HG03196 (cell line): ENCODE measurements around the gene NID2.

ENCODE experiments used
- ATAC-seq: cut with Tn5 transposase; IDR thresholded peaks from one replicate; pipeline ENCODE4 v1.9.1; 2021; ENCODE audit not compliant: unreplicated experiment

NID2 gene

GRCh38 chr14:52005625-52006024 lies 63.2 kb downstream of the NID2 start:
- ATAC-seq: no peak

DNA sequence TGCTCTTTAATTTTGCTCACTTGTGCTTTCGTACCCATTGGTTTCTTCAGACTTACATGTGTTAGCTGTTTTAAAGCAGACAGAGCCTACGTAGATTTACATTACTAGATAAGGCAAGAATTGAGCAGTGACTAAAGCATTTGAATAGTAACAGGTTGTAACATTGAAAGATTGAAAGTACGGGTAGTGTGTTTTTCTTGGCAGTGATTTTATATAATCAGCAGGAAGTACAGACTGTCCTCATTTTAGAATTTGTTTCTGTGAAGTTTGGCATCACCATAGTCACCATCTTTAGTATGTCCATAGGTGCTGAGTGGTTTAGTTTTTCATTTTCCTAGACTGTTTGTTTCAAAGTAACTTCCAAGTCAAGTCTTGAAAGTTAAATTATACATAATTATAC lies 65.5 kb downstream of the NID2 start:
- no peak for ATAC-seq

GRCh38 chr14:52002542-52002941 lies 66.3 kb downstream of the NID2 start:
- no peak for ATAC-seq

GRCh38 chr14:52000696-52001095 lies 68.2 kb downstream of the NID2 start:
- ATAC-seq: no peak

DNA sequence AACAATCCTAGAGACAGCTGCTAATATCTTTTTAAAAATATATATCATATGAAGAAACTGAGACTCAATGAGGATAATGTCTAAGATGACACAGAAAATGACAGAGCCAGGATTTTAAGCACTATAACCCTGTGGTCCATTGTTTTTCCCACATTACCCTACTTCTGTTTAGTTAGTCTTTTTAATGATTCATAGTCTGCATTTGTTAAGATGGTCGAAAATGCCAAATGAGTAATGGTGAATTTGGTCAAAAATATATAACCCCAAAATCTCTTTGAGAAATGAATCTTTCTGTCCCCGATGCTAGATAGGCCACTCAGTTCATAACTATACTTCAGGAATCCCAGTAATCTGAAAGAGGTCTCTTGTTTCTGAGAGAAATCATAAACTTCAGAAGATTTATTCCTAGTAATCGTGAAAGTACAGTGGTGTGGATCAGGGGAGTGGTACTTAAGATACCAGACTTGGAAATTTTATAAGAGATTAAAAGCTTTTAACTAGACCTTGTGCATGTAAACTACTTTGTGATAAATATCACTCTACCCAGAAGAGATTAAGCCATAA lies 68.8 kb downstream of the NID2 start:
- ATAC-seq: no peak

GRCh38 chr14:51999084-51999483 lies 69.8 kb downstream of the NID2 start:
- ATAC-seq: no peak

GRCh38 chr14:51998348-51998747 lies 70.5 kb downstream of the NID2 start:
- no peak for ATAC-seq

- no peak for ATAC-seq
Observed at GRCh38 chr14:51996148-51996746, 72.6 kb downstream of the NID2 start.

- ATAC-seq: no peak
Observed at GRCh38 chr14:51993285-51993920, 75.5 kb downstream of the NID2 start.

DNA sequence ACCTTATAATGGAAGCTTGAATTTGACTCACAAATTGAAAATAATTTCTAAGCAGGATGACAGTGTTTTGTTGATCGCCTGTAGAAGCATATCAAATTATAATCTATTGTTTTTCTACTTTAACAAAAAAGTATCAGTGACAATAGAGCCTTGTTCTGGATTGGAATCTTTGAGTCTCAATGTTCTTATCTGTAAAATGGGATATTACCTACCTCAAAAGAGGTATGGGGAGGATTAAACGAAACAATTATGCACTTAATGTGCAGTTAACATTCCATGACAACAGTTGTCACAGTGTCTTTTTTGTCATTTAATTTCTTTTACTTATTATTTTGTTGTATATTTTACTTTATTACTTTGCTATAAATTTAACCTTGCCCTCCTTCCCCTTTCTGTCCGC lies 78.4 kb downstream of the NID2 start:
- ATAC-seq: no peak

GRCh38 chr14:51989293-51990234 lies 79.3 kb downstream of the NID2 start, which contains the start of gene RTRAF:
TSS of gene RTRAF (plus strand) at chr14:51989546. CDS start at chr14:51989640, 94 bp downstream.
- peak; percentile 95 for ATAC-seq

GRCh38 chr14:51988221-51988620 lies 80.6 kb downstream of the NID2 start:
- ATAC-seq: no peak

GRCh38 chr14:51981218-51981854 lies 87.5 kb downstream of the NID2 start:
- no peak for ATAC-seq

- no peak for ATAC-seq
Observed at GRCh38 chr14:51979088-51979709, 89.7 kb downstream of the NID2 start.

DNA sequence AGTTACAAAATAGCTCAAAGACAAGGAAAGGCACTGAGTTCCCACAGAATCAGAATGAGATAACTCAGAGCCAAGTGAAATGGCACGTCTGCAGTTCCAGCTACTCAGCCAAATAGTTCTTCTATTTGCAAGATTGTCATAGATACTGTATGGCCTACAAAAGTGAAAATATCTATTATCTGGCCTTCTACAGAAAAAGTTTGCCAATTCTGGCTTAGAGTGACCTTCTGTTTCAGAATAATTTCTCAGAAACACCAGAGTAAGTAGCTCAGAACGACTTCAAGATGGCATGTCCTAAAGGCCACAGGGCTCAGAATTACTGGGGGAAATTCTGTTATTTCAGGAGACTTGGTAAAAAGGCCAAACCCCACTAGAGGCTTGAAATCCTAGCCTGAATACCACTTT lies 90.2 kb downstream of the NID2 start:
- ATAC-seq: no peak

DNA sequence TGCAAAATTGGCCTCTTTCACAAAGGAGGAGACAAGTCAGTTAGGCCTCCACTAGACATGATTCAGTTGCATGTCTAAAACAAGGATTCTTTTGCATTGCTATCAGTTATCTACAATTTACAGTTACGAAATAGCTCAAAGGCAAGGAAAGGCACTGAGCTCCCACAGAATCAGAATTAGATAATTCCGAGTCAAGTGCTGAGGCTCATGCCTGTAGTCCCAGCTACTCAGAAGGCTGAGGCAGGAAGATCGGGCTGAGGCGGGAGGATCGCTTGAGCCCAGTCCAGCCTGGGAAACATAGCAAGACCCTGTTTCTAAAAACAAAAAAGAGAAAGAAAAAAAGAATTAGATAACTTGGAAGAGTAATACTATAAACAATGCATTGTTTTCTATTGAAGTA lies 91.8 kb downstream of the NID2 start:
- no peak for ATAC-seq

- no peak for ATAC-seq
Observed at GRCh38 chr14:51972566-51972965, 96.3 kb downstream of the NID2 start.

DNA sequence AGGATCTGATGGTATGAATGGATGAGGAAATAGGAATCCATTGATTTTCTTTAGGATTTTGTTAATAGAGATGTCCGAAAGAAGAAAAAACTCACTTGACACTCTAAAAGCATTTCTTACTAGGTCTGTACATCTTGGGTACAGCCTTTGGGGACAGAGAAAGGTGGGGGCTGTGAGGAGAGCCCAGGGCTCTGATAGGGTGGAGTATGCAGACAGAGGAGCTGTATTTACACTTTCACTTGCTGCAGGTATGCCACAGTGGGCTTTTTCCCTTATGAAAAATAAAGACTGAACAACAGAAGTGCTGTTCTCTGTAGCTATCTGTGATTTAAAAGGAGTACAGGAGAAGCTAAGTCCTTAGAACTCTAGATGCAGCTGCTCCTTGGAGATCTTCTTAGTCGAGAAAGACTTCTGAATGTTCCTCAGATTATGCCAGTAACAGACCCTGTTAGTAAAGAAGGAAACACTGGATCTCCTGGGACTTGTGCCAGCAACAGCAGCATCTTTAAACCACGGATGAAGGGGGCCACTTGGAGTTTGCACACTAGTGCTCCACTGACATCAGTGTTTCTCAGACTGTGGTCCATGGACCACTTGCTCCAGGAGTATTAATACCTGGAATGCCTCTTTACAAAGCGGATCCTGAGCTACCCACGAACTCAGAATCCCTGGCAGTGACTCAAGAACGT lies 98.9 kb downstream of the NID2 start:
- ATAC-seq: no peak

DNA sequence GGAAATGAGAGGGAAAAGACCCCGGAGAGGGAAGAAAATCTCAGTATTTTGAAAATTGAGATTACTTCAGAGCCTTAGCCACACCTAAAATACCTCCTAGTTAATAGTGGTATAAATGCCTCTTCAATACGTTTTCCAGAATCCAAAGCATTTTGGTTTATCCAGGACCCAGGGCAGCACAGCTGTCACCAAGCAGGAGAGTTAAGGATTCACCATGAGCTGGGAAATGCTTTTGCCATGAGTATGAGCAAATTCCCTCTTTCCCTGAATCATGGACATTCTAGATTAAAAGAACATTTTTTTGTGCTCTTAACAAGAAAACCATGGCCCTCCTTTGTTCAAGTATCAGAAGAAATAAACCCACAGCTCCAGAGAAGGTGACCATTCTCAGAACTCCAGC lies 101.3 kb downstream of the NID2 start:
- ATAC-seq: no peak

GRCh38 chr14:51963286-51963685 lies 105.6 kb downstream of the NID2 start:
- no peak for ATAC-seq
